IMR-90 (cell line): ENCODE results near the gene DEK.

ENCODE experiments used
- CEBPB ChIP-seq: IDR thresholded peaks from 2 replicates; pipeline ENCODE4 v1.6.1; 2012; ENCODE audit warnings: low read depth, low read length, improper control_type of control experiment
- CTCF ChIP-seq: conservative IDR thresholded peaks from 2 replicates; pipeline ENCODE4 v1.5.1; 2012; ENCODE audit warnings: mild to moderate bottlenecking, low read depth, low read length, improper control_type of control experiment
- MAFK ChIP-seq: IDR thresholded peaks from 2 replicates; pipeline ENCODE4 v1.6.1; 2012; ENCODE audit warnings: low read depth, low read length, improper control_type of control experiment
- MAZ ChIP-seq: IDR thresholded peaks from 2 replicates; pipeline ENCODE4 v1.6.1; 2012; ENCODE audit warnings: low read depth, mild to moderate bottlenecking, low read length, improper control_type of control experiment, moderate library complexity, borderline replicate concordance
- MXI1 ChIP-seq: IDR thresholded peaks from 2 replicates; pipeline ENCODE4 v1.6.1; 2012; ENCODE audit warnings: low read depth, mild to moderate bottlenecking, low read length, moderate library complexity, borderline replicate concordance
- NFE2L2 ChIP-seq: fragments of 150-350 bp; IDR thresholded peaks from 2 replicates; pipeline ENCODE4 v1.6.1; 2016; ENCODE audit warnings: low read depth, mild to moderate bottlenecking, low read length
- POLR2A ChIP-seq: IDR thresholded peaks from 2 replicates; pipeline ENCODE4 v1.6.1; 2012; ENCODE audit warnings: mild to moderate bottlenecking, low read depth, low read length
- RAD21 ChIP-seq: IDR thresholded peaks from 2 replicates; pipeline ENCODE4 v1.6.1; 2012; ENCODE audit warnings: low read length, improper control_type of control experiment
- SMC3 ChIP-seq: fragments of 150-350 bp; IDR thresholded peaks from 2 replicates; pipeline ENCODE4 v1.6.1; 2016; ENCODE audit warnings: low read depth, mild to moderate bottlenecking, antibody characterized with exemption, low read length, moderate library complexity
- USF2 ChIP-seq: fragments of 150-350 bp; IDR thresholded peaks from 2 replicates; pipeline ENCODE4 v1.6.1; 2017; ENCODE audit warnings: mild to moderate bottlenecking, antibody characterized with exemption, low read length, low read depth

- no peak for TF ChIP-seq CTCF
- TF ChIP-seq POLR2A: no peak
- no peak for TF ChIP-seq RAD21
- no peak for TF ChIP-seq MAFK
- TF ChIP-seq SMC3: no peak
- TF ChIP-seq MXI1: no peak
- TF ChIP-seq USF2: no peak
- TF ChIP-seq NFE2L2: no peak
- TF ChIP-seq MAZ: no peak
- no peak for TF ChIP-seq CEBPB
Observed at GRCh38 chr6:18254793-18255192, 9.5 kb downstream of the DEK start.
